C4-2B (cell line): Measurements from ENCODE around the gene BSG.

Experiments
- ZFX ChIP-seq: fragments of 450-650 bp; IDR thresholded peaks from 2 replicates; pipeline ENCODE4 v1.6.1; 2017
- TF ChIP-seq, protein P1 (sequence below): fragments of 450-650 bp; conservative IDR thresholded peaks from 2 replicates; pipeline ENCODE4 v1.5.1; 2017; ENCODE audit warnings: mild to moderate bottlenecking

DNA sequence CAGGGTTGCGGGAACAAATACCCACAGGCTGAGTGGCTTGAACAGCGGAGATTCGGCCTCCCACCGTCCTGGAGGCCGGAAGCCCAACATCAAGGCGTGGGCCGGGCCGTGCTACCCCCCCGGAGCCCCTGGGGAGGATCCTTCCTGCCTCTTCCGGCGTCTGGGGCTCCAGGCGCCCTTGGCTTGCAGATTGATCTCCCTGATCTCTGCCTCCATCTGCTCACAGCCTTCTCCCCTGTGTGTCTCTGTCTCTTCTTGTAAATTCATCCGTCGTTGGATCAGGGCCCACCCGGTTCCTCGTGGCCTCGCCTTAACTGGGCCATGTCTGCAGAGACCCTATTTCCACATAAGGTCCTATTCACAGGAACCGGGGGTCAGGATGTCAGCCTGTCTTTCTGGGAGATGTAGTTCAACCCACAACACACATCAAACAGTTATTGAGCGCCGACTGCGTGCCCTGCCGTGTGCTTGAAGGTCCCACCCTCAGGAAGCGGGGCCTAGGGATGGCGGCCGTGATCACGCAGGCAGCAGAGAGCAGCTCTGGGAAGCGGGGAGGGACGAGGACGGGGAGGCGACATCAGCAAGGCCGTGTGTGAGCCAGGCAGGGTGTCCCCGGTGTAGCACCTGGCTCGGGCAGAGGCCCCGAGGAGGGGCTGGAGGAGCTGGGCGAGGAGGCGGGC, 38.5 kb downstream of the BSG start:
- TF ChIP-seq, protein P1, sequence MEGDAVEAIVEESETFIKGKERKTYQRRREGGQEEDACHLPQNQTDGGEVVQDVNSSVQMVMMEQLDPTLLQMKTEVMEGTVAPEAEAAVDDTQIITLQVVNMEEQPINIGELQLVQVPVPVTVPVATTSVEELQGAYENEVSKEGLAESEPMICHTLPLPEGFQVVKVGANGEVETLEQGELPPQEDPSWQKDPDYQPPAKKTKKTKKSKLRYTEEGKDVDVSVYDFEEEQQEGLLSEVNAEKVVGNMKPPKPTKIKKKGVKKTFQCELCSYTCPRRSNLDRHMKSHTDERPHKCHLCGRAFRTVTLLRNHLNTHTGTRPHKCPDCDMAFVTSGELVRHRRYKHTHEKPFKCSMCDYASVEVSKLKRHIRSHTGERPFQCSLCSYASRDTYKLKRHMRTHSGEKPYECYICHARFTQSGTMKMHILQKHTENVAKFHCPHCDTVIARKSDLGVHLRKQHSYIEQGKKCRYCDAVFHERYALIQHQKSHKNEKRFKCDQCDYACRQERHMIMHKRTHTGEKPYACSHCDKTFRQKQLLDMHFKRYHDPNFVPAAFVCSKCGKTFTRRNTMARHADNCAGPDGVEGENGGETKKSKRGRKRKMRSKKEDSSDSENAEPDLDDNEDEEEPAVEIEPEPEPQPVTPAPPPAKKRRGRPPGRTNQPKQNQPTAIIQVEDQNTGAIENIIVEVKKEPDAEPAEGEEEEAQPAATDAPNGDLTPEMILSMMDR: no peak
- no peak for TF ChIP-seq ZFX
